Mucosa of descending colon (tissue), 3 donors: ENCODE results near the gene OR4K17. TPM values are rescaled to one million over a fixed set of nuclear protein-coding genes. Genes with fewer than 3 reads are reported as not detected.

Experiments
- total RNA-seq, 3 donors: library from RNA; stranded (reverse); fragmentation: NEBNext Ultra II Directional in 2 of 3; extraction: Animal tissue kit (Norgen Biotek cat#: 25700) in 2 of 3; gene quantifications; one replicate each; pipeline versions ENCODE4 v1.2.1 to v1.2.4, GENCODE V29; 2021 to 2023
- donor health status: DM: no; HTN: no; CAD: no; lungs with moderate emphysema.
- donor health status: DM: no; HTN: no; CAD: no.
- donor health status: DM: no; HTN: yes; CAD: no.

Gene OR4K17
- total RNA-seq, 3 donors from 2014 or later = not detected

Other genes starting within 250 kb of the OR4K17 start
- not detected for gene OR4K2, start 235.6 kb upstream of the OR4K17 start, total RNA-seq
- gene OR4K5, start 190.1 kb upstream of the OR4K17 start, total RNA-seq = not detected
- gene OR4K1, start 179.8 kb upstream of the OR4K17 start, total RNA-seq = not detected
- gene OR4K15, start 135.1 kb upstream of the OR4K17 start, total RNA-seq = not detected
- not detected for gene OR4Q2, start 108.6 kb upstream of the OR4K17 start, total RNA-seq
- not detected for gene OR4K14, start 91.4 kb upstream of the OR4K17 start, total RNA-seq
- gene OR4K13, start 74.7 kb upstream of the OR4K17 start, total RNA-seq = not detected
- not detected for gene OR4L1, start 50.7 kb upstream of the OR4K17 start, total RNA-seq
- gene OR4N5, start 28.1 kb downstream of the OR4K17 start, total RNA-seq = not detected
- gene OR11G2, start 80.2 kb downstream of the OR4K17 start, total RNA-seq = not detected
- gene OR11H6, start 113.0 kb downstream of the OR4K17 start, total RNA-seq = not detected
- gene OR11H7, start 118.2 kb downstream of the OR4K17 start, total RNA-seq = not detected
- not detected for gene OR11H4, start 128.5 kb downstream of the OR4K17 start, total RNA-seq
- gene TTC5, start 195.2 kb downstream of the OR4K17 start, total RNA-seq = 10 to 100 TPM; 11.8 to 17.0 (median 13.2) TPM
- 10 to 100 TPM; 27.6 to 36.0 (median 28.0) TPM for gene CCNB1IP1, start 222.5 kb downstream of the OR4K17 start, total RNA-seq
- 10 to 100 TPM in 2 of 3 donors, 1 to 10 TPM in 1; 9.3 to 20.1 (median 14.8) TPM for gene PARP2, start 232.9 kb downstream of the OR4K17 start, total RNA-seq